HG03565 (cell line): Measurements from ENCODE around the gene SH3BP2.

Experiments
- ATAC-seq: cut with Tn5 transposase; IDR thresholded peaks from one replicate; pipeline ENCODE4 v1.9.1; 2021; ENCODE audit warnings: mild to moderate bottlenecking, moderate library complexity; ENCODE audit not compliant: unreplicated experiment

Gene SH3BP2

GRCh38 chr4:2867758-2868491 is 75.0 kb downstream of the SH3BP2 start:
- ATAC-seq, result no peak

GRCh38 chr4:2868877-2869487 is 76.1 kb downstream of the SH3BP2 start:
- ATAC-seq, result no peak

GRCh38 chr4:2869659-2870058 is 76.8 kb downstream of the SH3BP2 start:
- ATAC-seq, result no peak

- ATAC-seq, result no peak
Observed at GRCh38 chr4:2870082-2870481, 77.2 kb downstream of the SH3BP2 start.

GRCh38 chr4:2871466-2871865 is 78.6 kb downstream of the SH3BP2 start:
- ATAC-seq, result no peak

- no peak for ATAC-seq
Observed at GRCh38 chr4:2871911-2872310, 79.0 kb downstream of the SH3BP2 start.

GRCh38 chr4:2873329-2873728 is 80.4 kb downstream of the SH3BP2 start:
- no peak for ATAC-seq

- ATAC-seq, result no peak
Observed at GRCh38 chr4:2874861-2875260, 82.0 kb downstream of the SH3BP2 start.

- no peak for ATAC-seq
Observed at GRCh38 chr4:2875556-2875955, 82.7 kb downstream of the SH3BP2 start.

GRCh38 chr4:2878346-2878745 is 85.5 kb downstream of the SH3BP2 start:
- ATAC-seq, result no peak

- ATAC-seq, result no peak
Observed at GRCh38 chr4:2879026-2879425, 86.1 kb downstream of the SH3BP2 start.

- ATAC-seq, result no peak
Observed at GRCh38 chr4:2881431-2881830, 88.5 kb downstream of the SH3BP2 start.

GRCh38 chr4:2882341-2882740 is 89.5 kb downstream of the SH3BP2 start:
- ATAC-seq, result no peak

- ATAC-seq, result no peak
Observed at GRCh38 chr4:2886161-2886560, 93.3 kb downstream of the SH3BP2 start.

- ATAC-seq, result no peak
Observed at GRCh38 chr4:2886622-2887021, 93.7 kb downstream of the SH3BP2 start.

GRCh38 chr4:2887343-2887742 is 94.5 kb downstream of the SH3BP2 start:
- no peak for ATAC-seq

GRCh38 chr4:2888886-2889285 is 96.0 kb downstream of the SH3BP2 start:
- ATAC-seq, result no peak
